ENCODE results near the gene IER2.

The IER2 gene, protein sequence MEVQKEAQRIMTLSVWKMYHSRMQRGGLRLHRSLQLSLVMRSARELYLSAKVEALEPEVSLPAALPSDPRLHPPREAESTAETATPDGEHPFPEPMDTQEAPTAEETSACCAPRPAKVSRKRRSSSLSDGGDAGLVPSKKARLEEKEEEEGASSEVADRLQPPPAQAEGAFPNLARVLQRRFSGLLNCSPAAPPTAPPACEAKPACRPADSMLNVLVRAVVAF

DNA sequence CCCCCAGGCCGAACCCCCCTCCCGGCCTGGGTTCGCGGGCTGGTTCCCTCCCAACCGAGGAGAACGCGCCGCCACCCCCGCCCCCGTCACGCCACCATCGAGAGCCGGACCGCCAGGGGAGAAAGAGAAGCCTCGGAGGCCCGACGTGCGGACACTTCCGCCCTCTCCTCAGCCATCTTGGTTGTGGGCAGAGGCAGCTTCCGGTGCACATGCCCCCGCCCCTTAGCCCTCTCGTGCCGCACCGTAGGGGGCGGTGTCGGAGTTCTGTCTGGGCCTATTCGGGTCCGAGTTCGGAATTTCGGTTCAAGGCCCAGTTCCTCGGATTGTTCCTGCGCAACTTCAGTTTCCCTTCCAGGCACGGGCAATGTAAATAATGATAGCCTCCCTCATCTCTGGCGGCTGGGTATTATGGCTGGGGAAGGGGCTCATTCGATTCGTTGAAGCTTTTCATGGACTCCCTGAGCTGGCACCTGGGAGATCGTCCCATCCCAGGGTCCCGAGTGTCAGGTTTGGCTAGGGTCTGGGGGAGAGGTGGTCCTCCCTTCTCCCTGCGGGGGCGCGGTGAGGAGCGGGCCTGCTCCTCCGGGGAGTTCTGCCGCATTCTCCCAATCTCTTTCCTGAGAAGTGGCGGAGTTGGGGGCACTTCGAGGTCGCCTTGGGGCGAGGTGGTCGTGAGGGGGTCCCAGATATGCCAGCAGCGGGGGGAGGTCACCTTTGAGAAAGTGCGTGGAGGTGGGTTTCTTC lies at the start of gene IER2, which contains the start of gene STX10:
IER2 (plus strand) TSS at position 225 of the 744 bp plus-strand sequence. CDS start 2,776 bp downstream, outside the sequence.
STX10 (minus strand) TSS at position 189 of the 744 bp plus-strand sequence. CDS start 202 bp downstream, outside the sequence.
- peak; percentile 95 for DNase-seq (ENCODE audit: low spot score)

- DNase-seq (ENCODE audit: low spot score) = peak; percentile 82
Measured at GRCh38 chr19:13100841-13101589, 49.2 kb upstream of the IER2 start.

- DNase-seq (ENCODE audit: low spot score) = no peak
Measured at GRCh38 chr19:13101590-13102415, 48.4 kb upstream of the IER2 start.

GRCh38 chr19:13102416-13102665 lies 47.9 kb upstream of the IER2 start:
- no peak for DNase-seq (ENCODE audit: low spot score)

GRCh38 chr19:13102666-13103580 lies 47.3 kb upstream of the IER2 start, which contains the start of gene LYL1:
TSS of gene LYL1 (minus strand) at chr19:13102858. CDS start at chr19:13101171, 1,687 bp downstream.
- peak; percentile 98 for DNase-seq (ENCODE audit: low spot score)

DNA sequence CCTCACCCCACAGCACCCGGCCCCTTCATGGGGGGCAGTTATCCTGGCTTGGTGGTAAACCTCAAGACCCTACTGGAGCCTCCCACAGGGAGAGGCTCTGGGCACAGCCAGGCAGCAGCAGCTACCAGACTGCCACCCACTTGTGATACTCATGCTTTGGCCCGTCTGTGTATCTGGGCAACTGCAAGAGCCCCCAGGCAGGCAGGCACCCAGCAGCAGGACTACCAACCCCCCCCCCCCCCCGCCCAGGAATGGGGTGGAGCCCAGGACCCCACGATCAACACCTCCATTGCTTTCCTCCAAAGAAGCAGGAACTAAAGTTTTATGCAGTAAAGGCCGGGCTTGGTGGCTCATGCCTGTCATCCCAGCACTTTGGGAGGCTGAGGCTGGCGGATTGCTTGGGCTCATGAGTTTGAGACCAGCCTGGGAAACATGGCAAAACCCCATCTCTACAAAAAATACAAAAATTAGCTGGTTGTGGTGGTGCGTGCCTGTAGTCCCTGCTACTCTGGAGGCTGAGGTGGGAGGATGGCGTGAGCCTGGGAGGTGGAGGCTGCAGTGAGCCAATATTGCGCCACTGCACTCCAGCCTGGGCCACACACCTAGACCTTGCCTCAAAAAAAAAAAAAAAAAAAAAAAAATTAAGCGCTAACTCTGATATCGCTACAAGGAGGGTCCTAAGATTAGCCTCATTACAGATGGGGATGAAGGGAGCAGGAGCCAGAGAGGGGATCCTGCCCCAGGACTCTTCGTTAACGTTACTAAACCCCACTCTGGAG lies 46.4 kb upstream of the IER2 start:
- DNase-seq (ENCODE audit: low spot score) = peak; percentile 75

DNA sequence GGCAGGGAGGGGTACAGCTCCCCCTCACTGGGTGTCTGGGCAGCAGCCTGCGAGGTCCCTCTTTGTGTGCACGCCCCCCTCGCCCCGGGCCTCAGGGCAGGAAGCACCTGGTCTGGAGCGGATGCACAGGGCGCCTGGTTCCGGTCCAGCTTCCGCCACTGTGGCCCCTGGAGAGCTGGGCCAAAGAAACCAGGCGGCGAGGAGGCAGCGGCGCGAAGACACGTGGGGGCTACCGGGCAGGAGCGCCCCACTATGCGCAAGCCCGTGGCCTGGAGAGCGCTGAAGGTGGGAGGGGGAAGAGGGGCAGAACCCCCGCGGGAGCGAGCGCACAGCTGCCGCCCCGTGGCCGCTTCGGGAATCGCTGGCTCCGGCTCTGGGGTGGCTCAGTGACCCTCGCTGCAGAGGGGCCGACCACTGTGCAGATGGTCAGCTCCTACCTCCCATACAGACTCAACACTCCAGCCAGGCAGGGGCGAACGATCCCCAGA lies 45.8 kb upstream of the IER2 start:
- DNase-seq (ENCODE audit: low spot score) = peak; percentile 81

GRCh38 chr19:13104848-13105711 lies 45.1 kb upstream of the IER2 start:
- DNase-seq (ENCODE audit: low spot score) = no peak

DNA sequence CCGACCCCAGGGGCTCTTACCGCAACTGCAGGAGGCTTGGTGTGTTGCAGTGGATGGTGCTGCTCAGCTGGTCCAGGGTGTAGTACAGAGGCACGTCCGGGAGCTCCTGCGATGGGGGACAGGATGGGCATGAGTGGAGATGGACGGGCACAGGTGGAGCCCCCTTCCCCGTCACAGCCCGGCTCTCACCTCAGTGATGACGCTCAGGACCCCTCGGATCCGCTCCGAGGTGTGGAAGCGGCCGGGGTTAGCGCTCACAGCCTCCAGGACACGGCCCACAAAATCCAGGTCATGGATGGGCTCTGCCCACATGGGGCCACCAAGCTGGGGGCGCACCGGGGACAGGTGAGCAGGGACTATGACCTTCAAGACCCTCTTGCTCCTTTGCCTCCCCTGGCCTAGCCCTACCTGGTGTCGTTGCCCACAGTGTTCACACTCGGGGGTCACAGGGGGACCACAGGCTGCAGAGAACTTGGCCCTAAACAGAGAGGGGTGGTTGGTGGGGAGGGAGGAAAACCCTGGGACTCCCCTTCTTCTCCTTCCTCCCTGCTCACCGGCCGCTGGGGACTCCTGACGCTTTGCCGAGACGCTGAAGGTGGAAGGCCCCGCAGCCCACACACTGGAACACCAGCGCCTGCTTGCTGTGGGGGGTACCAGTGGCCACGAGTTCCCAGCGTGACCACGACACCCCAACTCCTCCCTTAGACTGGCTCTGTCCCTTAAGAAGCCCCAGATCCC lies 40.7 kb upstream of the IER2 start:
- DNase-seq (ENCODE audit: low spot score) = no peak

GRCh38 chr19:13110099-13110610 lies 40.1 kb upstream of the IER2 start:
- no peak for DNase-seq (ENCODE audit: low spot score)

DNA sequence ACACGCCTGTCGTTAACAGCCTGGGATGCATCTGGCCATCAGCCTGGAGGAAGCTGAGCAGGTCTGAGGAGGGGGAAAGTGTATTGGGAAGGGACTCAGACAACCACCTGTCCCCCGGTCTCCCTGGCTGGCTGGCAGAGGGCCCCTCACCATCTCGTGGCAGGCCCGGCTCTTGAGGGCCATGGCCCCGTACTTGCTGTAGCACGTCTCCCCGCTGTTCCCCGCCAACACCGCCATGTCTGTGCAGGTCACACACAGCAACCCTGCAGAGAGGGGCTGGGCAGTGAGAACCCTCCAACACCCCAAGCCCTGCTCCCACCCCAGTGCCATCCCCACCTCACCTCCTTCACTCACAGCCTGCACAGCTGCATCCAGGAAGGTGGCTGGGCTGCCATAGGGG lies 37.7 kb upstream of the IER2 start:
- no peak for DNase-seq (ENCODE audit: low spot score)

GRCh38 chr19:13115936-13116281 lies 34.3 kb upstream of the IER2 start:
- no peak for DNase-seq (ENCODE audit: low spot score)

DNA sequence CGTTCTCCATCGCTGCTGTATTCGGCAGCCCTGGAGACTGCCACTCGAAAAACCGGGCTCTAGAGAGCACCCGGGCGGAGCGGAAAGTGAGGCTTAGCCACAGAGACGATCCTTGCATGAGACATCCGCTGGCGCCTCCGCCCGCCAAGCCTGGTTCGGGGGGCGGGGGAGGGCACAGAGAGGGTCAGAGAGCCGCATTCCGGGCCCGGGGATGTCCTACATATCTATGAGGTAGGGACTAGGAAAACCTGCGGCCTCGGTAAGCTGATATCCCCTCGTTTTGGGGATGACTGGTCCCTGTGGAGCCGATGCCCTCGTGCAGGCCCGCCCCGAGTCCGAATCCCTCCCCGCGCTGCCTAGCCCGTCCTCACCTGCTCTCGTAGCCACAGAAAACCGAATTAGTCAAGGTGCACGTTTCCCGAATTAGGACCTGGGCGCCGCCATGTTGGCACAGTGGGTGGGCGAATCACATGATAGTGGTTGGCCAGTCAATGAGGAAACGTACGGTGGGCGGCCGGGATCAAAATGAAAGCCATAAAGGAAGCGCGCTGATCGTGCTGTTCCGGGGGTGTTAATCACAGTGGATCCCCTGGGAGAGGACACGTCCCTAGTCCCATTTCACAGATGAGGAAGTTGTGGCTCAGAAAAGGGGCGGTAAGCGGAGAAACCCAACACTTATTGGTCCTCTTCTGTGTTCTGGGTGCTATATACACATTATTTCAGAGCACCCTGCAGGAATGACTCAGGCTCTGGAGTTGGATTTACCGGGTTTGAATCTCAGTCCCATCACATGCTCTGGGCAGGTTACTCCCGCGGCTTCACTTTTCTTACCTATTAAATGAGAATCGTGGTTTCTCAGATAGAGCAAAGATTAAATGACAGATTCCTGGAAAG lies 33.7 kb upstream of the IER2 start, which contains the start of gene TRMT1:
TRMT1 (minus strand) TSS at position 459 of the 894 bp plus-strand sequence; CDS start at position 118, 341 bp downstream.
- peak; percentile 83 for DNase-seq (ENCODE audit: low spot score)

DNA sequence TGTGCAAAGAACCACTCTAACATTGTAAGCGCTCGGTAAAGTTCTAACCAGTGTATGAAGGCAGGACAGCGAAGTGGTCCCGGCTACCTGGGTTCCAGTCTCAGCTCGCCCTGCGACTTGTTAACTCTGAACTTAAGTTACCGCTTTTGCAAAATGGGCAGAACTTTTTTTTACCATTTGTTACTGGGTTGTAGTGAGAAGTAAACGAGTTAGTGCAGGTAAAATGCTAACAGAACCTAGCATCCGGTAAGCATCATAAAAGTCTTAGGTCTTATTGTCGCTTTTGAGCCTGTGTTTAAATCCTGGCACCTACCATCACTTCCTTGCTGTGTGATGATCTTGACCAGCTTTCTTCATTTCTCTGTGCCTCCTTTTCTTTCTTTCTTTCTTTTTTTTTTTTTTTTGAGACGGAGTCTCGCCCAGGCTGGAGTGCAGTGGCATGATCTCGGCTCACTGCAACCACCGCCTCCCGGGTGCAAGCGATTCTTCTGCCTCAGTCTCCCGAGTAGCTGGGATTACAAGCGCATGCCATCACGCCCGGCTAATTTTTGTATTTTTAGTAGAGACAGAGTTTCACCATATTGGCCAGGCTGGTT lies 32.9 kb upstream of the IER2 start:
- no peak for DNase-seq (ENCODE audit: low spot score)

DNA sequence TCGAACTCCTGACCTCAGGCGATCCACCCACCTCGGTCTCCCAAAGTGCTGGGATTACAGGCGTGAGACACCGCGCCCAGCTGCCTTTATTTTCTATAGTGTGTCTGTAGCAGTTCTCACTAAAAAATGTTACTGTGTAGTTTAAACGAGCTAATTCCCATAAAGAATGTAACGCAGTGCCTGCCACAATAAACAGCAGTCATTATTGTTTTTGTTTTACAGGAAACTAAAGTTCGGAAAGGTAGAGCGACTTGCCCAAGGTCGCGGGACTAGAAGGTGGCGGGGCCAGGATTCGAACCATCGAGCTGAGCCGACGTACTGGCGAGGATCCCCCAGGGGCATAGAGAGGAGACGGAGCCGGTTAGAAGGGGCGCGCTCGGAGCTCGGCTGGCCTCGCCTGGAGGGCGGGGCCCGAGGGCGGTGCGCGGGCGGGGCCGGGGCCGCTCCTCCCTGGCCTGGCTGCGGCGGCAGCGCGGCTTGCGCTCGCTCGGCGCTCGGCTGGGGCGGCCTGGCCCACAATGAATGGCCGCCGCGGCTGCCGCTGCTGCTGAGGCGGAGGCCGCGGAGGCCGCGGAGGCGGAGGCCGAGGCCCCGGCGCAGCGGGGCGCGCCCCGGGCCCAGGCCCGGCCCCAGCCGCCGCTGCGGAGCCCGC lies 32.3 kb upstream of the IER2 start, which contains the start of gene NACC1:
NACC1 (plus strand) TSS at position 493 of the 652 bp plus-strand sequence. CDS start 16,944 bp downstream, outside the sequence.
- peak; percentile 89 for DNase-seq (ENCODE audit: low spot score)

Data from hematopoietic multipotent progenitor cell treated with erythropoietin and hydrocortisone succinate and interleukin-3 and kit ligand, for 17 days (in vitro differentiated cells).